H9 (cell line): ENCODE measurements around the gene PIGB. TPM values are rescaled to one million over a fixed set of nuclear protein-coding genes. Genes with fewer than 3 reads are reported as not detected.
A peak's percentile ranks its signal among the peaks of the same experiment; 100 is the strongest.

ENCODE experiments used
- DNase-seq: peaks from one replicate; pipeline ENCODE4 v3.0.0-alpha.2; 2017
- H2AFZ ChIP-seq: one replicate; pipeline ENCODE4 v1.6.1; 2013; ENCODE audit warnings: mild to moderate bottlenecking, low read length, control low read depth, moderate library complexity
- H2AK5ac ChIP-seq: 2 replicates; pipeline ENCODE4 v1.6.1; 2013; ENCODE audit warnings: low read length, control low read depth, mixed read lengths; ENCODE audit not compliant: insufficient read length
- H2BK120ac ChIP-seq: one replicate; pipeline ENCODE4 v1.6.1; 2013; ENCODE audit warnings: low read depth, mild to moderate bottlenecking, low read length, control low read depth, inconsistent platforms; ENCODE audit not compliant: poor library complexity, severe bottlenecking
- H2BK12ac ChIP-seq: 2 replicates; pipeline ENCODE4 v1.6.1; 2013; ENCODE audit warnings: low read length, control low read depth, mixed read lengths, low read depth; ENCODE audit not compliant: insufficient read length
- H2BK15ac ChIP-seq: 2 replicates; pipeline ENCODE4 v1.6.1; 2013; ENCODE audit warnings: low read depth, low read length, control low read depth
- H2BK20ac ChIP-seq: one replicate; pipeline ENCODE4 v1.6.1; 2013; ENCODE audit warnings: low read depth, mild to moderate bottlenecking, low read length, control low read depth, inconsistent platforms; ENCODE audit not compliant: poor library complexity, severe bottlenecking
- H2BK5ac ChIP-seq: 2 replicates; pipeline ENCODE4 v1.6.1; 2013; ENCODE audit warnings: low read length, control low read depth, mixed read lengths; ENCODE audit not compliant: insufficient read length
- H3K14ac ChIP-seq: 2 replicates; pipeline ENCODE4 v1.6.1; 2013; ENCODE audit warnings: low read length, control low read depth; ENCODE audit not compliant: insufficient read depth
- H3K18ac ChIP-seq: 2 replicates; pipeline ENCODE4 v1.6.1; 2013; ENCODE audit warnings: low read depth, mild to moderate bottlenecking, mixed read lengths, low read length, control low read depth; ENCODE audit not compliant: insufficient read length
- H3K23ac ChIP-seq: 2 replicates; pipeline ENCODE4 v1.6.1; 2013; ENCODE audit warnings: low read length, control low read depth, mixed read lengths, low read depth; ENCODE audit not compliant: insufficient read length
- H3K23me2 ChIP-seq: 2 replicates; pipeline ENCODE4 v1.6.1; 2013; ENCODE audit warnings: low read depth, mild to moderate bottlenecking, mixed read lengths, low read length, control low read depth; ENCODE audit not compliant: insufficient read length, poor library complexity, severe bottlenecking
- H3K27ac ChIP-seq: 2 replicates; pipeline ENCODE4 v1.5.1; 2013; ENCODE audit warnings: low read length, control low read depth, mixed read lengths, low read depth; ENCODE audit not compliant: insufficient read length
- H3K27me3 ChIP-seq: 2 replicates; pipeline ENCODE4 v1.6.1; 2013; ENCODE audit warnings: low read length, control low read depth, inconsistent platforms; ENCODE audit not compliant: insufficient read depth
- H3K4ac ChIP-seq: 2 replicates; pipeline ENCODE4 v1.6.1; 2013; ENCODE audit warnings: low read depth, mild to moderate bottlenecking, control low read depth, inconsistent platforms, low read length, moderate library complexity
- H3K4me1 ChIP-seq: 2 replicates; pipeline ENCODE4 v1.6.1; 2013; ENCODE audit warnings: low read length, control low read depth, inconsistent platforms; ENCODE audit not compliant: insufficient read depth
- H3K4me2 ChIP-seq: 2 replicates; pipeline ENCODE4 v1.6.1; 2013; ENCODE audit warnings: low read length, control low read depth, mixed read lengths; ENCODE audit not compliant: insufficient read length, insufficient read depth
- H3K56ac ChIP-seq: 2 replicates; pipeline ENCODE4 v1.6.1; 2013; ENCODE audit warnings: low read depth, mild to moderate bottlenecking, mixed read lengths, low read length, control low read depth; ENCODE audit not compliant: insufficient read length
- H3K79me1 ChIP-seq: 2 replicates; pipeline ENCODE4 v1.6.1; 2013; ENCODE audit warnings: low read depth, mild to moderate bottlenecking, moderate library complexity, low read length, control low read depth, inconsistent platforms; ENCODE audit not compliant: insufficient read depth, poor library complexity, severe bottlenecking
- H3K79me2 ChIP-seq: 2 replicates; pipeline ENCODE4 v1.6.1; 2013; ENCODE audit warnings: low read length, control low read depth, inconsistent platforms; ENCODE audit not compliant: insufficient read depth
- H3K9ac ChIP-seq: 2 replicates; pipeline ENCODE4 v1.6.1; 2013; ENCODE audit warnings: low read length, control low read depth, mixed read lengths; ENCODE audit not compliant: insufficient read length; ENCODE audit errors: extremely low read depth
- H3K9me3 ChIP-seq: one replicate; pipeline ENCODE4 v1.6.1; 2013; ENCODE audit warnings: low read depth, low read length, inconsistent platforms; ENCODE audit not compliant: control insufficient read depth
- H3T11ph ChIP-seq: one replicate; pipeline ENCODE4 v1.6.1; 2013; ENCODE audit warnings: mild to moderate bottlenecking, low read length, control low read depth, inconsistent platforms
- H4K20me1 ChIP-seq: one replicate; pipeline ENCODE4 v1.6.1; 2013; ENCODE audit not compliant: control insufficient read depth, insufficient read length, insufficient read depth
- H4K5ac ChIP-seq: 2 replicates; pipeline ENCODE4 v1.6.1; 2013; ENCODE audit warnings: low read depth, mild to moderate bottlenecking, mixed read lengths, low read length, control low read depth; ENCODE audit not compliant: insufficient read length
- H4K8ac ChIP-seq: replicated peaks from 2 replicates; pipeline ENCODE4 v1.6.1; 2013; ENCODE audit warnings: low read length, control low read depth, mixed read lengths, low read depth; ENCODE audit not compliant: insufficient read length
- H4K91ac ChIP-seq: 2 replicates; pipeline ENCODE4 v1.6.1; 2013; ENCODE audit warnings: low read depth, mild to moderate bottlenecking, moderate library complexity, mixed read lengths, low read length, control low read depth; ENCODE audit not compliant: insufficient read length
- H3K27ac Mint-ChIP-seq, 3 experiments: 2 replicates in 2 of 3; 3 replicates in 1 of 3; pipeline ENCODE4 v1.8.0; 2020 to 2021; ENCODE audit warnings: mixed read lengths in 3 of 3, mild to moderate bottlenecking in 1 of 3, moderate library complexity in 1 of 3
- H3K27me3 Mint-ChIP-seq: 2 replicates; pipeline ENCODE4 v1.8.0; 2021; ENCODE audit warnings: low read depth, mild to moderate bottlenecking, moderate library complexity, mixed read lengths
- H3K36me3 Mint-ChIP-seq, 3 experiments: 2 replicates in 2 of 3; 3 replicates in 1 of 3; pipeline ENCODE4 v1.8.0; 2020 to 2021; ENCODE audit warnings: low read depth in 3 of 3, mixed read lengths in 3 of 3; ENCODE audit not compliant: insufficient read depth in 1 of 3
- H3K4me1 Mint-ChIP-seq, 2 experiments: 2 replicates each; pipeline ENCODE4 v1.8.0; 2020; ENCODE audit warnings: mixed read lengths in 2 of 2
- H3K4me3 Mint-ChIP-seq, 2 experiments: 2 replicates in 1 of 2; 3 replicates in 1 of 2; pipeline ENCODE4 v1.8.0; 2020 to 2021; ENCODE audit warnings: mild to moderate bottlenecking in 2 of 2, mixed read lengths in 2 of 2, moderate library complexity in 1 of 2
- H3K9me3 Mint-ChIP-seq, 2 experiments: 2 replicates in 1 of 2; 3 replicates in 1 of 2; pipeline ENCODE4 v1.8.0; 2020; ENCODE audit warnings: mild to moderate bottlenecking in 2 of 2, mixed read lengths in 2 of 2, moderate library complexity in 1 of 2
- CTCF ChIP-seq: fragments of 200-600 bp; sonication (generic); conservative IDR thresholded peaks from 3 replicates; pipeline ENCODE4 v1.8.0; 2021; ENCODE audit warnings: antibody characterized with exemption, mild to moderate bottlenecking
- microRNA-seq: library from miRNA; unstranded; fragments of <30 nt; microRNA quantifications from one replicate; pipeline ENCODE4, GENCODE V29; 2020; ENCODE audit warnings: borderline microRNAs expressed
- total RNA-seq: library from RNA; stranded (reverse); gene quantifications from 2 replicates; pipeline ENCODE4 v1.2.1, GENCODE V29; 2021

The PIGB gene
- total RNA-seq, 1 experiment from 2014 or later, result 6.7 TPM

- Histone ChIP-seq H3K79me2 (no peaks in the 10 kb centered on the region), H3K23ac (no peak overlapping the region), H3K9ac (no peak overlapping the region), H3K23me2 (peaks cover 3% of the 10 kb centered on the region), H2AFZ (no peak overlapping the region), H2BK5ac (no peak overlapping the region), H4K20me1 (no peaks in the 10 kb centered on the region), H2AK5ac (no peak overlapping the region), H3K9me3 (no peaks in the 10 kb centered on the region), H3K18ac (no peak overlapping the region), H2BK20ac (no peak overlapping the region), H3K14ac (no peak overlapping the region), H3K4ac (no peak overlapping the region), H4K91ac (no peak overlapping the region), H3T11ph (no peak overlapping the region), H3K4me1 (no peaks in the 10 kb centered on the region), H2BK12ac (no peak overlapping the region), H2BK15ac (no peak overlapping the region), H2BK120ac (no peak overlapping the region), H3K56ac (no peak overlapping the region), H3K27ac (no peak overlapping the region), H3K79me1 (no peaks in the 10 kb centered on the region), H4K8ac (no peak overlapping the region), H4K5ac (no peak overlapping the region), H3K27me3 (no peaks in the 10 kb centered on the region), H3K4me2 (no peak overlapping the region)
- peaks cover 4% of the 10 kb centered on the region in 2 experiments for H3K4me1 Mint-ChIP-seq
- no peak for DNase-seq
- H3K27me3 Mint-ChIP-seq, result no peaks in the 10 kb centered on the region; the same call in 1 of the 2 replicates
- no peak overlapping the region for H3K27ac Mint-ChIP-seq
- TF ChIP-seq CTCF, result no peak
- no peaks in the 10 kb centered on the region for H3K36me3 Mint-ChIP-seq
- H3K9me3 Mint-ChIP-seq, result peaks cover 0 to 3% of the 10 kb centered on the region in 2 experiments; a peak in 1 of 5 replicates
- H3K4me3 Mint-ChIP-seq, result no peak overlapping the region
Measured at GRCh38 chr15:55403531-55403930, 84.5 kb downstream of the PIGB start.

Small RNA genes lying within 50 kb of the gene (microRNA-seq; reads per million reads assigned to microRNA genes)
- gene MIR628, result 4.6 reads per million, percentile 34 among the genes with 10 or more reads in this experiment

Other genes with a start within 250 kb of the PIGB start
- 111 and 112 TPM in 2 replicates for gene RSL24D1, start 122.3 kb upstream of the PIGB start, total RNA-seq
- gene RAB27A, start 29.4 kb upstream of the PIGB start, total RNA-seq, result 6.0 and 6.8 TPM in 2 replicates
- gene PIGBOS1, start 99 bp upstream of the PIGB start, total RNA-seq, result 10.4 and 11.5 TPM in 2 replicates
- 9.0 and 9.3 TPM in 2 replicates for gene CCPG1, start 89.1 kb downstream of the PIGB start, total RNA-seq
- 0.44 TPM in 1 of 2 replicates, not detected in the other for gene PIERCE2, start 89.3 kb downstream of the PIGB start, total RNA-seq
- gene DNAAF4, start 189.0 kb downstream of the PIGB start, total RNA-seq, result 1.6 and 2.2 TPM in 2 replicates